Measurements from ENCODE around the gene SACM1L.

Gene SACM1L

DNA sequence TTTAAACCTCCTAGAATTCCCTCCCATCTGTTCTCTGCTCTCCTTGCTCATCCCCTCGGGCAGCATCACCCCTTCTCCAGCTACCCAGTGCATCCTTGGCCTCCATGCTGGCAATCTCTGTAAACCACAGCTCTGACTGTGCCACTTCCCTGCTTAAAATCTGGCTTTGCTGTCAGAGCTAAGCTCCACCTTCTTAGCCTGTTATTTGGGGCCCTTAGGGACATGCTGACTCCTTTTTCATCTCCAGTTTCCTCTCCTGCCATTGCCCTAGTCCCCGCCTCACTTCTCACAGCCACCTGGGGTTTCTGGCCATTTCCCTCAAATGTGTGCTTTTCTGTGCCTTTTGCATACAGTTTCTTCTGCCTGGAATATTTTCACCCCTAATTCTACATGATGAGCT lies 101.4 kb downstream of the SACM1L start:
- H3K4me1 ChIP-seq (ENCODE audit: low read length), result no peaks in the 10 kb centered on the region
- H3K4me3 ChIP-seq (ENCODE audit: low read length), result no peak overlapping the region
- no peaks in the 10 kb centered on the region for H3K79me2 ChIP-seq (ENCODE audit: low read length)
- no peaks in the 10 kb centered on the region for H4K20me1 ChIP-seq (ENCODE audit: insufficient read depth, low read length)
- no peaks in the 10 kb centered on the region for H3K9me2 ChIP-seq (replicated peaks; ENCODE audit: insufficient read depth, low read length)
- no peak overlapping the region for H2AFZ ChIP-seq (ENCODE audit: low read length)
- no peak overlapping the region for H3K9ac ChIP-seq (ENCODE audit: low read length)
- no peak for DNase-seq
- H3K36me3 ChIP-seq (replicated peaks; ENCODE audit: insufficient read depth, low read length), result no peaks in the 10 kb centered on the region
- TF ChIP-seq EZH2 (optimal IDR thresholded peaks at IDR 0.05; ENCODE audit: low read depth, low read length), result no peak
- no peaks in the 10 kb centered on the region for H3F3A ChIP-seq (ENCODE audit: insufficient read depth, low read length)
- H3K27me3 ChIP-seq (replicated peaks; ENCODE audit: insufficient read depth, low read length), result no peaks in the 10 kb centered on the region
- no peak overlapping the region for H3K27ac ChIP-seq (ENCODE audit: low read length)
- H3K4me2 ChIP-seq (ENCODE audit: low read depth, low read length), result no peak overlapping the region
- no peaks in the 10 kb centered on the region for H3K9me3 ChIP-seq (replicated peaks; ENCODE audit: insufficient read depth, low read length)

GRCh38 chr3:45792036-45792435 lies 102.8 kb downstream of the SACM1L start:
- Histone ChIP-seq H3K79me2 (ENCODE audit: low read length) (no peaks in the 10 kb centered on the region), H3K9me3 (replicated peaks; ENCODE audit: insufficient read depth, low read length) (no peaks in the 10 kb centered on the region), H3K9me2 (replicated peaks; ENCODE audit: insufficient read depth, low read length) (no peaks in the 10 kb centered on the region), H3K27me3 (replicated peaks; ENCODE audit: insufficient read depth, low read length) (0 out of 2 replicates have a peak, but pooled peaks cover 5% of the 10 kb centered on the region), H3K36me3 (replicated peaks; ENCODE audit: insufficient read depth, low read length) (no peaks in the 10 kb centered on the region), H3K9ac (ENCODE audit: low read length) (no peak overlapping the region), H2AFZ (ENCODE audit: low read length) (no peak overlapping the region), H3F3A (ENCODE audit: insufficient read depth, low read length) (no peaks in the 10 kb centered on the region), H3K27ac (ENCODE audit: low read length) (no peak overlapping the region), H3K4me1 (ENCODE audit: low read length) (no peaks in the 10 kb centered on the region), H3K4me3 (ENCODE audit: low read length) (no peak overlapping the region), H4K20me1 (ENCODE audit: insufficient read depth, low read length) (no peaks in the 10 kb centered on the region), H3K4me2 (ENCODE audit: low read depth, low read length) (no peak overlapping the region)
- DNase-seq, result no peak
- no peak for TF ChIP-seq CTCF (IDR thresholded peaks at IDR 0.05; ENCODE audit: low read length)
- no peak for TF ChIP-seq EZH2phosphoT487 (IDR thresholded peaks at IDR 0.05; ENCODE audit: low read length)
- TF ChIP-seq EZH2 (optimal IDR thresholded peaks at IDR 0.05; ENCODE audit: low read depth, low read length), result no peak

- H3K4me2 ChIP-seq (ENCODE audit: low read depth, low read length), result no peak overlapping the region
- H3K9me2 ChIP-seq (replicated peaks; ENCODE audit: insufficient read depth, low read length), result no peaks in the 10 kb centered on the region
- no peak for TF ChIP-seq EZH2 (optimal IDR thresholded peaks at IDR 0.05; ENCODE audit: low read depth, low read length)
- TF ChIP-seq EZH2phosphoT487 (IDR thresholded peaks at IDR 0.05; ENCODE audit: low read length), result no peak
- TF ChIP-seq CTCF (IDR thresholded peaks at IDR 0.05; ENCODE audit: low read length), result no peak
These were observed 103.4 kb downstream of the SACM1L start for GRCh38 chr3:45792516-45793172.

GRCh38 chr3:45793482-45794176 lies 104.4 kb downstream of the SACM1L start:
- no peak for DNase-seq
- H4K20me1 ChIP-seq (ENCODE audit: insufficient read depth, low read length), result no peaks in the 10 kb centered on the region
- H3K9me2 ChIP-seq (replicated peaks; ENCODE audit: insufficient read depth, low read length), result no peaks in the 10 kb centered on the region
- H3K4me2 ChIP-seq (ENCODE audit: low read depth, low read length), result no peak overlapping the region
- no peaks in the 10 kb centered on the region for H3K36me3 ChIP-seq (replicated peaks; ENCODE audit: insufficient read depth, low read length)
- no peaks in the 10 kb centered on the region for H3F3A ChIP-seq (ENCODE audit: insufficient read depth, low read length)
- no peaks in the 10 kb centered on the region for H3K4me1 ChIP-seq (ENCODE audit: low read length)
- no peaks in the 10 kb centered on the region for H3K9me3 ChIP-seq (replicated peaks; ENCODE audit: insufficient read depth, low read length)
- H3K27ac ChIP-seq (ENCODE audit: low read length), result no peak overlapping the region
- TF ChIP-seq EZH2 (optimal IDR thresholded peaks at IDR 0.05; ENCODE audit: low read depth, low read length), result no peak
- TF ChIP-seq CTCF (IDR thresholded peaks at IDR 0.05; ENCODE audit: low read length), result no peak
- TF ChIP-seq EZH2phosphoT487 (IDR thresholded peaks at IDR 0.05; ENCODE audit: low read length), result no peak
- H3K4me3 ChIP-seq (ENCODE audit: low read length), result no peak overlapping the region
- H3K27me3 ChIP-seq (replicated peaks; ENCODE audit: insufficient read depth, low read length), result 0 out of 2 replicates have a peak, but pooled peaks cover 9% of the 10 kb centered on the region
- no peak overlapping the region for H3K9ac ChIP-seq (ENCODE audit: low read length)
- H2AFZ ChIP-seq (ENCODE audit: low read length), result no peak overlapping the region
- H3K79me2 ChIP-seq (ENCODE audit: low read length), result no peaks in the 10 kb centered on the region

More at GRCh38 chr3:45792516-45793172, 103.4 kb downstream of the SACM1L start:
- Histone ChIP-seq H3F3A (ENCODE audit: insufficient read depth, low read length) (no peaks in the 10 kb centered on the region), H3K79me2 (ENCODE audit: low read length) (no peaks in the 10 kb centered on the region), H3K27ac (ENCODE audit: low read length) (no peak overlapping the region), H3K9ac (ENCODE audit: low read length) (no peak overlapping the region), H3K36me3 (replicated peaks; ENCODE audit: insufficient read depth, low read length) (no peaks in the 10 kb centered on the region), H2AFZ (ENCODE audit: low read length) (no peak overlapping the region), H3K27me3 (replicated peaks; ENCODE audit: insufficient read depth, low read length) (0 out of 2 replicates have a peak, but pooled peaks cover 9% of the 10 kb centered on the region), H4K20me1 (ENCODE audit: insufficient read depth, low read length) (no peaks in the 10 kb centered on the region), H3K4me1 (ENCODE audit: low read length) (no peaks in the 10 kb centered on the region), H3K9me3 (replicated peaks; ENCODE audit: insufficient read depth, low read length) (no peaks in the 10 kb centered on the region), H3K4me3 (ENCODE audit: low read length) (no peak overlapping the region)
- no peak for DNase-seq

Data from MM.1S (cell line).